MM.1S (cell line): ENCODE results near the gene SH3BP4.

Experiments
- EZH2 ChIP-seq: fragments of 300-600 bp; sonication (generic); optimal IDR thresholded peaks from 2 replicates; pipeline ENCODE3; 2017; ENCODE audit warnings: low read depth, mild to moderate bottlenecking, antibody characterized with exemption, low read length, mixed read lengths
- EZH2phosphoT487 ChIP-seq: fragments of 300-600 bp; sonication (generic); IDR thresholded peaks from 2 replicates; pipeline ENCODE4 v1.6.1; 2018; ENCODE audit warnings: antibody characterized with exemption, low read length
- TF ChIP-seq, protein P1 (sequence below): fragments of 300-600 bp; sonication (generic); IDR thresholded peaks from 2 replicates; pipeline ENCODE4 v1.5.1; 2016; ENCODE audit warnings: antibody characterized with exemption, low read length, mixed read lengths

DNA sequence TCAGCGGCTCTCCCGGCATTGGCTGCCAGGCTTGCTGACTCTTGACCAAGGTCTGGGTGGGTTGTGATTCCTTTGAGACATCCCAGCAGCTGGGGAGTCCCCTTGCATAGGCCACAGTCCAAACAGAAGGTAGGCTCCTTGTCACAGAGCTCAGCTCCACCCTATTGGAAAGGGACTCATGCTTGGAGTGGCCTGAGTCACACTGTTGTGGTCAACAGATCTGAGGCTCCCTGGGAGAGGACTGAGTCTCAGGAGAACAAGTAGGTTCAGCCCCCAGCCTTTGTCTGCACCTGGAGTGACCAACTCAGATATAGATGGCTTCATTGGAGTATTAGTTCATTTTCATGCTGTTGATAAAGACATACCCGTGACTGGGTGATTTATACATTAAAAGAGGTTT, 32.1 kb upstream of the SH3BP4 start:
- TF ChIP-seq, protein P1, sequence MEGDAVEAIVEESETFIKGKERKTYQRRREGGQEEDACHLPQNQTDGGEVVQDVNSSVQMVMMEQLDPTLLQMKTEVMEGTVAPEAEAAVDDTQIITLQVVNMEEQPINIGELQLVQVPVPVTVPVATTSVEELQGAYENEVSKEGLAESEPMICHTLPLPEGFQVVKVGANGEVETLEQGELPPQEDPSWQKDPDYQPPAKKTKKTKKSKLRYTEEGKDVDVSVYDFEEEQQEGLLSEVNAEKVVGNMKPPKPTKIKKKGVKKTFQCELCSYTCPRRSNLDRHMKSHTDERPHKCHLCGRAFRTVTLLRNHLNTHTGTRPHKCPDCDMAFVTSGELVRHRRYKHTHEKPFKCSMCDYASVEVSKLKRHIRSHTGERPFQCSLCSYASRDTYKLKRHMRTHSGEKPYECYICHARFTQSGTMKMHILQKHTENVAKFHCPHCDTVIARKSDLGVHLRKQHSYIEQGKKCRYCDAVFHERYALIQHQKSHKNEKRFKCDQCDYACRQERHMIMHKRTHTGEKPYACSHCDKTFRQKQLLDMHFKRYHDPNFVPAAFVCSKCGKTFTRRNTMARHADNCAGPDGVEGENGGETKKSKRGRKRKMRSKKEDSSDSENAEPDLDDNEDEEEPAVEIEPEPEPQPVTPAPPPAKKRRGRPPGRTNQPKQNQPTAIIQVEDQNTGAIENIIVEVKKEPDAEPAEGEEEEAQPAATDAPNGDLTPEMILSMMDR: no peak
- TF ChIP-seq EZH2 (no peak), EZH2phosphoT487 (no peak)
